Prostate gland (tissue), 2 donors: Measurements from ENCODE around the gene TLE1.

Experiments
- POLR2A ChIP-seq: fragments of 450-650 bp; IDR thresholded peaks from one replicate; pipeline ENCODE4 v1.6.1; 2016; ENCODE audit warnings: antibody characterized with exemption, mild to moderate bottlenecking
- TF ChIP-seq, protein P1 (sequence below), 4 experiments: fragments of 200-600 bp in 2 of 4; fragments of 450-650 bp in 2 of 4; sonication (generic) in 2 of 4; IDR thresholded peaks; 1 replicate in 3 of 4; 2 replicates in 1 of 4; pipeline ENCODE4 v1.5.1; 2016 to 2019; ENCODE audit warnings: antibody characterized with exemption in 4 of 4, mild to moderate bottlenecking in 2 of 4, moderate library complexity in 2 of 4

DNA sequence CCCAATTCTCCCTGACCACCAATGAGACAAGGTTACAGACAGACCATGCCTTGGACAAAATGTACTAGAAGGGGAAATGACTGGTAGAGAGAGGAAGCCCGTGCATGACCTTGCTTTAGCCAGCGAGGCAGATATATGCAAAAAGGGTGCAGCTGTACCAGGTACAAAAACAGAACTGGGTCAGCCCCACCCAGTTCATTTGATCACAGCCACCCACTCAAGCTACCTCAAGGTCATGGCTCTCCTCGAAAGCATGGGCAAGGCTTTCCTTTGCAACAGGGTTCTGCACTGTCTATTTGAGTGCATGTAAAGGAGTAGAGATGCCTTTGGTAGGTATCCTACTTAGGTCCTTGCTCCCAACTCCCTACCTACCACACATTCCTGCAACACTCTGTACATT lies 33.3 kb downstream of the TLE1 start:
- TF ChIP-seq, protein P1, sequence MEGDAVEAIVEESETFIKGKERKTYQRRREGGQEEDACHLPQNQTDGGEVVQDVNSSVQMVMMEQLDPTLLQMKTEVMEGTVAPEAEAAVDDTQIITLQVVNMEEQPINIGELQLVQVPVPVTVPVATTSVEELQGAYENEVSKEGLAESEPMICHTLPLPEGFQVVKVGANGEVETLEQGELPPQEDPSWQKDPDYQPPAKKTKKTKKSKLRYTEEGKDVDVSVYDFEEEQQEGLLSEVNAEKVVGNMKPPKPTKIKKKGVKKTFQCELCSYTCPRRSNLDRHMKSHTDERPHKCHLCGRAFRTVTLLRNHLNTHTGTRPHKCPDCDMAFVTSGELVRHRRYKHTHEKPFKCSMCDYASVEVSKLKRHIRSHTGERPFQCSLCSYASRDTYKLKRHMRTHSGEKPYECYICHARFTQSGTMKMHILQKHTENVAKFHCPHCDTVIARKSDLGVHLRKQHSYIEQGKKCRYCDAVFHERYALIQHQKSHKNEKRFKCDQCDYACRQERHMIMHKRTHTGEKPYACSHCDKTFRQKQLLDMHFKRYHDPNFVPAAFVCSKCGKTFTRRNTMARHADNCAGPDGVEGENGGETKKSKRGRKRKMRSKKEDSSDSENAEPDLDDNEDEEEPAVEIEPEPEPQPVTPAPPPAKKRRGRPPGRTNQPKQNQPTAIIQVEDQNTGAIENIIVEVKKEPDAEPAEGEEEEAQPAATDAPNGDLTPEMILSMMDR (IDR thresholded peaks at IDR 0.05): no peak
- no peak for TF ChIP-seq POLR2A
